PFSK-1 (cell line): ENCODE results near the gene MSH3.

Experiments
- FOXP2 ChIP-seq: optimal IDR thresholded peaks from 2 replicates; pipeline ENCODE3; 2011; ENCODE audit warnings: borderline replicate concordance, control low read depth, inconsistent platforms; ENCODE audit not compliant: insufficient read depth; ENCODE audit errors: extremely low read length, extremely low read depth
- POLR2AphosphoS5 ChIP-seq: IDR thresholded peaks from 2 replicates; pipeline ENCODE4 v1.6.1; 2012; ENCODE audit warnings: low read depth, mild to moderate bottlenecking, control low read depth, low read length, moderate library complexity
- REST ChIP-seq, 2 experiments: IDR thresholded peaks; 2 replicates each; pipeline versions ENCODE4 v1.6.1 to v1.8.0; 2011 to 2012; ENCODE audit warnings: low read depth in 2 of 2, low read length in 2 of 2, control low read depth in 1 of 2, inconsistent platforms in 1 of 2, mild to moderate bottlenecking in 1 of 2, moderate library complexity in 1 of 2; ENCODE audit not compliant: insufficient read depth in 1 of 2
- TAF1 ChIP-seq: IDR thresholded peaks from 2 replicates; pipeline ENCODE4 v1.6.1; 2012; ENCODE audit warnings: low read length, control low read depth, borderline replicate concordance; ENCODE audit not compliant: insufficient read depth

DNA sequence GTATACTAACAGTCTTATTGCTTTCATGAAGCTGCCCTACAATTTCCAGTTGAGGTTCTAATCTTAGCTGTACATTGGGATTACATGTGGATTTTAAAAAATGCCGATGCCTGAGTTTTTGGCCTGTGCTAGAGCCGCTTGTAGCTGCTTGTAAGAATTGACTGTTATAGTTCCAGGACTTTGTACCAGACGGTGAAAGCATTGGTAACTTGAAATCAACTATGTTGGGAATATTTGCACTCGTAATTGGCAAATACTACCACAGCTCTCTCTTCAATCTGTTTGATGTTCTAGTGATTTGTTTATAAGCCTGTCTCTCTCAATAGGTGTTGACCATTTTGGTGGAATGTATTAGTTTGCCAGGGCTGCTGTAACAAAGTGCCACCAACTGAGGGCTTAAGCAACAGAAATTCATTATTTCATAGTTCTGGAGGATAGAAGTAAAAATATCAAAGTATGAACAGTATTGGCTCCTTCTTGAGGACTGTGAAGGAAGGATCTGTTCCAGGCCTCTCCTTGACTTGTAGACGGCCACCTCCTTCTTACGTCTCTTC, 50.8 kb downstream of the MSH3 start:
- no peak for TF ChIP-seq TAF1
- no peak for TF ChIP-seq FOXP2
- TF ChIP-seq REST (IDR thresholded peaks at IDR 0.05; ENCODE audit: insufficient read depth in 1 of 2, low read depth in 2 of 2, low read length in 2 of 2) = no peak
- no peak for TF ChIP-seq POLR2AphosphoS5
